Epithelial cell of esophagus (primary cell): ENCODE data around the gene ANKRD24.
A peak's percentile ranks its signal among the peaks of the same experiment; 100 is the strongest.
"Not testable (repeated sequence)": the region's sequence is repeated elsewhere in the genome, so short reads cannot be mapped to it uniquely, and the experiment has no call there.

Experiments
- DNase-seq: peaks from one replicate; pipeline ENCODE4 v3.0.0; 2010; ENCODE audit warnings: low read depth
- H3K4me3 ChIP-seq: 2 replicates; pipeline ENCODE4 v1.5.1; 2011; ENCODE audit warnings: mild to moderate bottlenecking, low read length, control low read depth
- TF ChIP-seq, protein P1 (sequence below): IDR thresholded peaks from 2 replicates; pipeline ENCODE4 v1.5.1; 2011; ENCODE audit warnings: low read depth, mild to moderate bottlenecking, low read length, control low read depth, inconsistent platforms; ENCODE audit not compliant: insufficient read depth; ENCODE audit errors: missing control alignments

The ANKRD24 gene

DNA sequence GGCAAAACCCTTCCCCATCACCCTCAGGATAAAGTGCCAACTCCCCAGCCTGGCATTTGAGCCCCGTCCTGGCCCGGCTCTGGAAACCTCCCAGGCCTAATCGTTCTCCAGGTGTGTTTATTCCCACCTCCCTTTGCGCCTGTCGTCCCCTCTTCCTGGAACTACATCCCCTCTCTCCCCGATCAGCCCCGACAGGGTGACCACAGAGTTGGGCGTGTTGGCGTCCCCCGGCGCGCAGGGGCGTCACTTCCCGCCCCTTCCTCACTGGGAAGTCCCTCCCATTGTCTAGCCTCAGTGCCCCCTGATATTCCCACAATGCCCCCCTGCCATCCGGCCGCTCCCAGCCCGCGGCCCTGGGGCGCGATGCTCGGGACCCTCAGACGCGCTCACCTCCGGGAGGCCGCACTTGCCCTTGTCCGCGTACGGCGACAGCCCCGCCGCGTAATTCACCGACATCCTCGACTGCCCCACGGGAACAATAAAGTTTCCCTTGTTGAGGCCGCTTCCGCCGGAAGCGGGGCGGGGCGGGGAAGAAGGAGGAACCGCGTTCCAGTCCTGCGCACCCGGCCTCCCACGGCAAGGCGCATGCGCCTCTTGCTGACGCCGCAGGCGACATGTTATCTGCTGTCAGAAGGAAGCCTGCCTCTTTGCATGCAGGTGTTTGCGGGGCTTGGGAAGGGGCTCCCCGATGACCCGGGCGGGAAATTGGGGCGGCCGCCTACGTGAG is at the start of gene ANKRD24, which contains the start of gene SIRT6:
TSS of gene ANKRD24 (plus strand) at position 606 of the 727 bp plus-strand sequence. CDS start 3,737 bp downstream, outside the sequence.
TSS of gene SIRT6 (minus strand) at position 480 of the 727 bp plus-strand sequence. CDS start at position 456, 24 bp downstream.
- peak; percentile 96 for DNase-seq
- TF ChIP-seq, protein P1, sequence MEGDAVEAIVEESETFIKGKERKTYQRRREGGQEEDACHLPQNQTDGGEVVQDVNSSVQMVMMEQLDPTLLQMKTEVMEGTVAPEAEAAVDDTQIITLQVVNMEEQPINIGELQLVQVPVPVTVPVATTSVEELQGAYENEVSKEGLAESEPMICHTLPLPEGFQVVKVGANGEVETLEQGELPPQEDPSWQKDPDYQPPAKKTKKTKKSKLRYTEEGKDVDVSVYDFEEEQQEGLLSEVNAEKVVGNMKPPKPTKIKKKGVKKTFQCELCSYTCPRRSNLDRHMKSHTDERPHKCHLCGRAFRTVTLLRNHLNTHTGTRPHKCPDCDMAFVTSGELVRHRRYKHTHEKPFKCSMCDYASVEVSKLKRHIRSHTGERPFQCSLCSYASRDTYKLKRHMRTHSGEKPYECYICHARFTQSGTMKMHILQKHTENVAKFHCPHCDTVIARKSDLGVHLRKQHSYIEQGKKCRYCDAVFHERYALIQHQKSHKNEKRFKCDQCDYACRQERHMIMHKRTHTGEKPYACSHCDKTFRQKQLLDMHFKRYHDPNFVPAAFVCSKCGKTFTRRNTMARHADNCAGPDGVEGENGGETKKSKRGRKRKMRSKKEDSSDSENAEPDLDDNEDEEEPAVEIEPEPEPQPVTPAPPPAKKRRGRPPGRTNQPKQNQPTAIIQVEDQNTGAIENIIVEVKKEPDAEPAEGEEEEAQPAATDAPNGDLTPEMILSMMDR, result no peak
- H3K4me3 ChIP-seq, result peak within 1 kb of the TSS; percentile 94

DNA sequence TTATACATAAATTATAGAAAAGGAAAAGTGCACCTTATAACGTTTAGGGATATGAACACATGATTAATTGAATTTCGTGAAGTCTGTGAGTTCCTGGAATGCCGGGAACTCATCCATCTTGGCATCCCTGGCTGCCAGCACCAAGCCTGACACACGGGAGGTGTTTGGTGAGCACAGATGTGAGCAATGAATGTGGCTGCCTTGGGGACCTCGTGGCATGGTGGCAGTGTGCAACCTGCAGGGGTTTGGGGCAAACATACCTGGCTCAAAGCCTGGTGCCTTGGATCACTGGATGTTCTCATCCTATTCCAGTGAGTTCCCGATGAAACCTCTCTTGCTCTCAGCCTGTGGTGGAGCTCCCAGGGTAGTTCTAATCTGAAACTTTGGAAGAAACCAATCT is 48.1 kb upstream of the ANKRD24 start:
- no peak overlapping the region for H3K4me3 ChIP-seq
- TF ChIP-seq, protein P1, result no peak
- DNase-seq, result no peak

GRCh38 chr19:4135386-4135785 is 47.1 kb upstream of the ANKRD24 start:
- DNase-seq, H3K4me3 ChIP-seq: not testable (repeated sequence)

DNA sequence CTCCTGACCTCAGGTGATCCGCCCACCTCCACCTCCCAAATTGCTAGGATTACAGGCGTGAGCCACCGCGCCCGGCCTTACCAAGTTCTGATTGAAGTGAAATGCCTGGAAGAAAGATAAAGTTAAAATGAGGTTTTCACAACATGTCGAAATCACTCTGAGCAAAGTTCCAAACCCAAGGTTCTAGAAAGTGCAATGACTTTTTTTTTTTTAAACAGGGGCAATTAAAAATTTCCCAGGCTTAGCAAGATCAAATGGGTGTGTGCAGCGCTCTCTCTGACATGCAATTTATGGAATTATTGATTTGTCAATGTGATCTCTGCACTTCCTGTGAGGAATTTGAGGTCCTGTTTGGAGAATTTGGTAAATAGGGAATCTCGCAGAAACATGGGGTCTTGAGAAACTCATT is 45.8 kb upstream of the ANKRD24 start:
- no peak for DNase-seq
- no peak overlapping the region for H3K4me3 ChIP-seq
- TF ChIP-seq, protein P1, result no peak

GRCh38 chr19:4138445-4138844 is 44.0 kb upstream of the ANKRD24 start:
- DNase-seq, result no peak
- H3K4me3 ChIP-seq, result no peak overlapping the region
- TF ChIP-seq, protein P1, result no peak

- TF ChIP-seq, protein P1, result peak; percentile 87
- peak; percentile 72 for DNase-seq
- no peak overlapping the region for H3K4me3 ChIP-seq
Observed at GRCh38 chr19:4139614-4140236, 42.8 kb upstream of the ANKRD24 start.

GRCh38 chr19:4140237-4140711 is 42.2 kb upstream of the ANKRD24 start:
- no peak overlapping the region for H3K4me3 ChIP-seq
- peak; percentile 79 for DNase-seq
- TF ChIP-seq, protein P1, result peak; percentile 79

GRCh38 chr19:4142916-4143315 is 39.6 kb upstream of the ANKRD24 start:
- DNase-seq, H3K4me3 ChIP-seq: not testable (repeated sequence)
